CD4-positive, alpha-beta T cell treated with Interleukin-2 at 100 ng/mL for 4 hours (primary cell): Measurements from ENCODE around the gene GLG1.
"Not testable (repeated sequence)": the region's sequence is repeated elsewhere in the genome, so short reads cannot be mapped to it uniquely, and the experiment has no call there.

ENCODE experiments used
- DNase-seq: peaks from one replicate; pipeline ENCODE4 v3.0.0-alpha.2; 2020; ENCODE audit warnings: low spot score

The GLG1 gene

GRCh38 chr16:74407362-74407705 is 199.6 kb downstream of the GLG1 start:
- DNase-seq = not testable (repeated sequence)

GRCh38 chr16:74406600-74407361 is 200.1 kb downstream of the GLG1 start:
- not testable (repeated sequence) for DNase-seq

- DNase-seq = not testable (repeated sequence)
Measured at GRCh38 chr16:74404148-74404933, 202.6 kb downstream of the GLG1 start.

- DNase-seq = not testable (repeated sequence)
Measured at GRCh38 chr16:74400238-74400637, 206.7 kb downstream of the GLG1 start.

- not testable (repeated sequence) for DNase-seq
Measured at GRCh38 chr16:74398212-74398895, 208.6 kb downstream of the GLG1 start.
